Hematopoietic multipotent progenitor cell treated with erythropoietin and hydrocortisone succinate and interleukin-3 and kit ligand, for 8 days (in vitro differentiated cells): ENCODE measurements around the gene JMJD4.

Experiments
- DNase-seq: peaks from one replicate; pipeline ENCODE4 v3.0.0-alpha.2; 2015

JMJD4 gene

GRCh38 chr1:227734856-227735538 lies at the start of gene JMJD4, which contains the start of gene SNAP47:
TSS of gene JMJD4 (minus strand) at chr1:227735302. CDS start at chr1:227735273, 29 bp downstream.
TSS of gene SNAP47 (plus strand) at chr1:227735435. CDS start at chr1:227747737, 12,302 bp downstream.
- DNase-seq = peak; percentile 91

- no peak for DNase-seq
These were observed 47.1 kb upstream of the JMJD4 start for GRCh38 chr1:227782226-227782625.

- no peak for DNase-seq
These were observed 46.3 kb upstream of the JMJD4 start for GRCh38 chr1:227781314-227781930.

- DNase-seq = no peak
These were observed 45.3 kb upstream of the JMJD4 start for GRCh38 chr1:227780101-227781044.

GRCh38 chr1:227779685-227780084 lies 44.6 kb upstream of the JMJD4 start:
- no peak for DNase-seq

GRCh38 chr1:227779021-227779441 lies 43.9 kb upstream of the JMJD4 start:
- DNase-seq = no peak

- no peak for DNase-seq
These were observed 43.4 kb upstream of the JMJD4 start for GRCh38 chr1:227778401-227778947.

- DNase-seq = no peak
These were observed 42.5 kb upstream of the JMJD4 start for GRCh38 chr1:227777646-227778045.

- no peak for DNase-seq
These were observed 42.1 kb upstream of the JMJD4 start for GRCh38 chr1:227777156-227777555.

GRCh38 chr1:227776331-227776771 lies 41.2 kb upstream of the JMJD4 start:
- DNase-seq = no peak

- no peak for DNase-seq
These were observed 40.7 kb upstream of the JMJD4 start for GRCh38 chr1:227775841-227776240.

GRCh38 chr1:227774821-227775661 lies 39.9 kb upstream of the JMJD4 start:
- no peak for DNase-seq

GRCh38 chr1:227774051-227774731 lies 39.1 kb upstream of the JMJD4 start:
- no peak for DNase-seq

- DNase-seq = no peak
These were observed 38.5 kb upstream of the JMJD4 start for GRCh38 chr1:227773558-227773957.

- DNase-seq = no peak
These were observed 36.7 kb upstream of the JMJD4 start for GRCh38 chr1:227771771-227772170.

- no peak for DNase-seq
These were observed 36.2 kb upstream of the JMJD4 start for GRCh38 chr1:227771326-227771725.

GRCh38 chr1:227770812-227771211 lies 35.7 kb upstream of the JMJD4 start:
- DNase-seq = no peak

- no peak for DNase-seq
These were observed 34.9 kb upstream of the JMJD4 start for GRCh38 chr1:227769936-227770494.

GRCh38 chr1:227769047-227769935 lies 34.2 kb upstream of the JMJD4 start:
- DNase-seq = no peak

- no peak for DNase-seq
These were observed 33.5 kb upstream of the JMJD4 start for GRCh38 chr1:227768640-227769039.
